ENCODE measurements around the gene RPS6KA2.

The RPS6KA2 gene

DNA sequence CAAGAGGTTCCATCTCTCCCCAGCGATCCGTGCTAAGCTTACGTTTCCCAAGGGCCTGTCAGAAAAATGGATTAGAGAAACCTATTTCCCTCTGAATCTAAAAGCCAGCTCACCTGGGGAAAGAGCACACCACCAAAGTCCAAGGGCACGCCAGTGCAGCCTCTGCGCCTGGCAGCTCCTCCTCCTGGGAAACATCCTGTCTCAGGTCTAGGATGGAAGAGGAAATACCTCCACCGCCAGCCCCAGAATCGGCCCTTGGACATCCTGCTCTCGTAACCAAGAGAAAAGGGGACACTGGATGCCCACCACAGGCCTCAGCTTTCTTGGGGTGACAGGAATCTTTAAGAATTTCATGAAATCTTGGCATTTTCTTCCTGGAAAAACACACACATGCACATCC lies 59.2 kb downstream of the RPS6KA2 start:
- DNase-seq: no peak

DNA sequence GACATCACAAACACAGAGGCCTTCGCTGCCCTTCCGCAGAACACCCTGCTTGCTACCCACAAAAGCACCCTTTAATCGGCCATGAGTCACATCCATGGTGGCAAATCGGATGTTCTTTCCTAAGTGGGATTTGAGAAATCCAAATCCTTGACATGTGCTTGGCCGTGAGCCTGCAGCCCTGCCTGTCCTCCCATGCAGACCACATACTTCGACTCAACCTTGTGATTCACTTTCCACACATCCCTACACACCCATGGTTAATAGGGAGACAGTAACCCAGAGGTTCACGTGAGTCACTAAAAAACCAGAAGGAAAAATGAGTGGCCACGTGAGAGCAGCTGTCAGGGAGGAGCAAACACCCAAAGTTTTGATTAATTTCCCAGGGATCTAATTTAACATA lies 59.9 kb downstream of the RPS6KA2 start:
- DNase-seq: no peak

DNA sequence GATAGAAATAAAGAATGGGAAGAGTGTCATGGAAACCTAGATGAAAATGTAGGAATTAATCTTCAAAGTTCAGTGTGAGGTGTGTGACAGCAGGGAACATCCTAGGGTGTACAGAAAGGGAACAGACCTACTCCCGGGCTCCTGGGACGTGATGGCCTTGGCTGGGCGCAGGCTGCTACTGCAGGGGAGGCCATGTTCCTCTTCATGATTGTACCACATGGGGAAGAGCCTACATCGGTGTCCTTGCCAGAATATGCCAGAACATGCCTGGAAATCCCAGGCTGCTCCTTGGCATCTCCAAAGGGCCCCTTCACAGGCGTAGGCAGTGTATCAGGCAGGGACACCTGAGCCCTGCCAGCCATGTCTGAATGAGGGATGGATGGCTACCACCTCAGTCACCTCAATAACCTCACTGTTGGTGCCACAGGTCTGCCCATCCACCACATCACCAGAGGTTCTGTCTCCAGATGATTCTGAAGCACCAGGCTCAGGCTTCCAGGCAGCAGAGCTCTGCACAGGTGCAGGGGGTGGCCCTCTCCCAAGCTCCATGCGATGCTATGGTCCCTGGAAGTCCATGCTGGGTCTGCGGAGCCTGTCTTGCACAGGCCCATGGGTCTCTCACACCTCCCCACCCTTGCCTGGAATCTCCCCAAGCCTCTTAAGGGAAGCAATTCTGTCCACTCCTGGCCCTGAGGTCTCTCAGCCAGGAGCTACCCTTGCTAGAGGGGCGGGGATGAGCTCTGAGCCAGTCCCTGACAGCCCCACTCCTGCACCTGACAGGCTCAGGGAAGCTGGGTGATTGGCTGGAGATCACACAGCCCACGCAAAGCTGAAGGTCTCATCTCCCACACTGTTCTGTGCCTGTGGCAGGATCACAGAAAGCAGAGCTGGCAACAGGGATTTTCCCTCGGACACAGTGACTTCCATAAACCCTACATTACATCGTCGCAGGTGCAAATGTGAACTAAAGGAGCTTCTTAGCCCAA lies 60.7 kb downstream of the RPS6KA2 start:
- DNase-seq: no peak

DNA sequence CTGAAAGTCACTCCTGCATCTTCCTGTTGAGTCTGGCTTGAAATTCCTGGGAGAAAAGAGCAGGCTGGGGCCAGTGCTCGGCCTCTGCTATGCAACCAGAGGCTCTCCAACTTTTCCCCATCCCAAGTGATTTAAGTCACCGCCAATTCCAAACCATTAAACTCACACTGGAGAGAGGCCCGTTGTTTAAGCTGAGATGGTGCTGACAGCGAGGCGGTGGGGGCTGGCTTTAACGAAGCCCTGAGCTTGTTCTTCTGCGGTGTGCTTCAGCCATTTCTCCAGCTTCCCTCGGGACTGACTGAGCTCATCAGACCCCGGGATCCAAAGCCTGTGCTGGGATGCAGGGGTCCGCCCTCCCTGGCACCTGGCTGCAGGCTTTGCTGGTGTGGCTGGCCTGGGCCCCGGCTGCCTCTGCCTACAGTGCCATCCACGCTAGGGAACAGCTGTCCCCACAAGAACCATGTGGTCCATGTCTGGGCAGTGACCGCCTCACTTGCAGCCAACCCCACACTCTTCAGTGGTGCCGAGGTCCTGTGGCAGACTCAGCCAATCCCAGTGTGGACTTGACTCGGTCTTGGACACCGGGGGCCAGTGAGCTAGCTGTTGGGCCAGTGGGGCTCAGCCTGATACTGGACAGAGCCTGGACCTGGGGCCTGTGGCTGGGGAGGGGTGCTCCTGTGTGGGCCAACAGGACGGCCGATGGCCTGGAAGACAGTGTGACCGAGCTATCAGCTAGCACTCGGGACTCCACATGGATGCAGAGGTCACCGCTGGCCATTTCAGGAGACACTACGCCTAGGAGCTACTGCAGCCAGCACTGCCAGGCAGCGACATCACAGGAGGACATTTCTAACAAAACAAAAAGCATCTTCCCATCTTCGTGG lies 61.7 kb downstream of the RPS6KA2 start:
- DNase-seq: peak; percentile 49

DNA sequence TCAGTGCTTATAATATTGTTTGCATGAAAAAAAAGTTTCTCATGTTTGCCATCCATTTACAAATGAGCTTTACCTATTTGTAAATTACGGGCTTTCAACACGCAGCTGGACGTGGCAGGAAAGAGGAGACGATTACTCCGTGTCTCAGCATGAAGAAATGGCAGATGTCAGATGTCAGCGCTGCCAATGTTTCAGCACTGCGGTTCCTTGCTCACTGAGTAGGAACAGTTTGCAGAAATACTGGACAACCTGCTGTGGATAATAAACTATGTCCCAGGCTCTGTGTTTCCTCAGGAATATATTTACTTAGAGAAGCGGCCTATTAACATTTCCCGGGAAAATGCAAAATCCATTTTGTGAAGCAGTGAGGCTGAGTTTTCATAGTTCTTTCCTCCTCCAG lies 63.2 kb downstream of the RPS6KA2 start:
- DNase-seq: no peak

DNA sequence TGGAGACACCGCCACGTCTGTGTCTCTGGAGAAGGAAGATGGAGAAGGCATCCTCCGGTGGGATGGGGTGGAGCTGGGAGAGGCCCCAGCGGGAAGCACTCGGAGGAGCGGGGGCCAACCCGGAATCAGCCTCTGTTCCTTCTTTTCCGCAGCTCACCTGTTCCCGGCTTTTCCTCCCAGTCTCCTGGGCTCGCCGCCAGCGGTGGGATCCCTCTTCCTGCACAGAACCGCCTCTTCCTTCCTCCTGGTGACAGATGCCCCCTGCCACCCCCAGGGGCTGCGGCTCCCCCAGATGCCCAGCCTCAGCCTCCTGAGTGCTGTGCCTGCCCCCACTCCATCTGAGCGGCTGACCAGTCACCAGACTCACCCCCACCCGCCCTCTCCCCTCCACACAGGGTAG lies 63.9 kb downstream of the RPS6KA2 start:
- DNase-seq: no peak

DNA sequence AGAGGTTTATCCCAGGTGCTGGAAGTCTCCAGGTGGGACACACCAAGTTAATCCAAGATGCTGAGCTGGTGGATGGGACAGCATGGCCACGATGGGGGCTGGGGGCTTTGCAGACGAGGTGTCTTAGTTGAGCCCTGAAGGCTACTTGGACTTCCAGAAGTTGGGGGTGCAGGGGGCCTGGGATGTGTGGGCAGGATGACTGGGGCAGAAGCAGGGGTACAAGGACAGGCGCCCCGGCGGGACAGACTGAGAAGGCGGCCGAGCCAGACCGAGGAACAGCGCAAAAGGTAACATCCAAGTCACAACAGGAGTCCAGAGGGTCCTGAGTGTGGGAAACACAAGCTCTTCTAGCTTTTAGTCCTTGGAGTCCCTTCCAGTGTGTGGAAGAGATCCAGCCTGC lies 64.3 kb downstream of the RPS6KA2 start:
- DNase-seq: no peak

DNA sequence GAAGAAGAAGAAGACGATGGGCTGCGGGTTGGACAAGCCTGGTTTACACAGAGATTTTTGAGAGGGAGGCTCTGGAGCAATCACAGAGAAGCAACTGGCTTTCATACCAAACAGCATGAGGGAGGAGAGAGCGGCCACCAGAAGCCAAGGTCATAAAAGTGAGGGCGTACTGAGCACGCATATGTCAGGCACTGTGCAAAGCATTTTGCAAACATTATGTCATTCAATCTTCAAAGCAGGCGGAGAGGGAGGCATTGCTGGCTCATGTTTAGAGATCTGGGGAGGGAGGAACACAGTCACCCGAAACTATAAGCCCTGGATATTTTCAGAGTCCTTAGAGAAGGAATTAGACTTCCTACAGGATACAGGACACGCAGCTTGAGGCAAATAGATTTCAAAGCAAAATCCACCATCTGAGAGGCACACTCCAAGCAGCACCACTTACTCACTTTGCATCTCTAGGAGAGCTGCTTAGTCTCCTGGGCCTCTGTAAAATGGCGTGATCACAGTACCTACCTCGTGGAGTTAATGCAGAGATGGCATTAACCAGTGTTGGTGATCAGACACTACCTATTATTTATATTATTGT lies 65.2 kb downstream of the RPS6KA2 start:
- no peak for DNase-seq

DNA sequence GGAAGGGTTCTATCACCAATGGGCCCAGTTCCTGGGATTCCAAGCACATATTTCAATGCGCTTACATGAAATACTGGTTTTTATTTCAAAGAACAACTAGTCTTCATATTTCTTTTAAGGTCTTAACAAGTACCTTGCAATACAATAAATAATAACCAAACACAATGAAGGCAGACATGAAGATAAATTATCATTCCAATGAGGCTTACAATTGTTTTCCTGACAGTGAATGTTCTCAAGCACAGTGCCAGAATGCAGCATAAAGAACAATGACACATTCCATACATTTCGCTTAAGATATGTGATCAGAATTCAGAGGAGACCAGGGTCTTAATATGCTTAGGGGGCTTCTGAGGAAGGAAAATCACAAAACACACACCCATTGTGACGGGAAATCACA lies 66.8 kb downstream of the RPS6KA2 start:
- DNase-seq: no peak

DNA sequence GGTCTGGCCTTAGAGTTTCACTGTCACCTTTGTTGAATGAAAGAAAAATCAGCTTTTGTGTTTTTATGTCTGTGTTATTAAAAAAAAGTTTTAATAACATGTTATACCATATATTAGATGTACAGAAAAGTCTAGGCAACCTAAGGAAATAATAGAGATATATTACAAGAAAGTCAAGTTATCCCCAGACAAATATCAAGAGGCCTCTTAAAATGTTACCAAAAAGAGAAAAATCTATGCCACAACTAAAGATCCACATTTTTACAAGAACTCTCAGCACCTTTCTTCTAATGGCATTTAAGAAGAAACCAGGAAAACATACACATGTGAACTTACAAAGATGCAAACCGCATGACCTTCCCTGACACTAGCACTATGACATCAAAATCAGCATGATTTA lies 67.4 kb downstream of the RPS6KA2 start:
- DNase-seq: no peak

DNA sequence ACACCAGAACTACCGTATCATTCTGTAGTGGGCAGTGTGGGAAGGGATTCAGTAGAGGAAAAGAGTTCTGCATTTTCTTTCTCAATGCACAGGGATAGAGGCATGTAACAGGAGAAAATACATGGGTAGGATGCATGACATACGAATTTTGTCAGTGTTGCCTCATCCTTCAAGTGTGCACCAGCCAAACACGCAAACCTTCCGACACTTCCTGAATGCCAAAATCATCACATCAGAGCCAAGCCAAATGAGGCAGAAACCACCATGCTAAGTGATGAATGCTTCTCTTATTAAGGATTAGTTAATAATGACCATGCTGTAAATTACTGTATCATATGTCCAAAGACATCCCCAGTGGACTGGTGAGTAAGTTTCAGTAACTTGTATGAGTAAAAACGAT lies 67.8 kb downstream of the RPS6KA2 start:
- DNase-seq: no peak

DNA sequence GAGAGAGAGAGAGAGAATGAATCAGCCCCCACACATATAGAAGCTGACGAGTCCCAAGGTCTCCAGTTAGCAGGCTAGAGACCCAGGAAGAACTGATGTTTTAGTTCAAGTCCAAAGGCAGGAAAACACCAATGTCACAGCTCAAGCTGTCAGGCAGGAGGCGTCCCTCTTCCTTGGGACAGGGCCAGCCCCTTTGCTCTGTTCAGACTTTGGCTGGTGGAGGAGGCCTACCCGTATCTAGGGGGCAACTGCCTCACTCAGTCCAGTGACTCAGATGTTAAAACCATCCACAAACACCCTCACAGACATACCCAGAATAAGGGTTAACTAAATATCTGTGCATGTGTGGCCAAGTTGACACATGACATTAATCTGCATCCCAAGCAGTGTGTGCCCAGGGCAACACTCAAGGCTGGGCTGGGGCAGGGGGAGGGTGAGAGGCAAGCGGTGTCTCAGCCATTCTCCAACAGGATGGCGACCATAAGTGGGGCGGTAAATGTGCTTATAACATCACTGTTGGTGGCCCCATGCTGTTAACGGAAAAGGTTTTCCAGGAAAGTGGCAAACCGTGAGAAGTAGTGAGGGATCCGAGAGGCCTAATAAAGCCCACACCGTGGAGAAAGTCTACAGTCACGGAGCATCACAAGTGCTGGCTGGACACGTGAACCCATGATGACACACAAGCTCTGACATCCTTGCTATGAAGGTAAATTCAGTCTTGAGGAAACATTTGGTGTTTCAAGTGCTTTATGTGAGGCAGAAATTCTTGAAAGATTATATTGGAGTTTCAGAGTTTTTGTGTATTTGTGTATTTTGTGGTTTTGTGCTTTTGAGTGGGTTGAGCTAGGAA lies 68.7 kb downstream of the RPS6KA2 start:
- DNase-seq: no peak

DNA sequence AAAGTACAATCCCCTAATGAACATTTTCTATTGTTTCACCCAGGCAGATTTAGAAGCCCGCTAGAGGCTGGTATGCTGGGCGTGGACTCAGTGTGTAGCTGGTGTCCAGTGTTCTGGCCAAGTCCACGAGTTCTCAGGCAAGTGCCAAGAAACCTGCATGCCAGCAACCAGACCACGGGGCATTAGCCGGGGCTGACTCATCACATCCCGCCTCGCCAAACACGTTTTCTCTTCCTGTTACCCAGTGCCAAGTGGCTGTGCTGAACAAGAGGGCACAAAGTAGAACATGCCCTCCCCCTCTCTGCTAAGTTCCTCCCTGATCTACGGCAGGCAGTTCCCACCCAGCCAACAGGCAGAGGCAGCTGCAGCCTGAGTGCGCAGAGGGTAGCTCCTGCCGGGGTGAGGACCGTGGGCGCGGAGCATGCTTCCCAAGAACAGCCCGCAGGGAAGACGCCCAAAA lies 70.2 kb downstream of the RPS6KA2 start:
- peak; percentile 90 for DNase-seq

DNA sequence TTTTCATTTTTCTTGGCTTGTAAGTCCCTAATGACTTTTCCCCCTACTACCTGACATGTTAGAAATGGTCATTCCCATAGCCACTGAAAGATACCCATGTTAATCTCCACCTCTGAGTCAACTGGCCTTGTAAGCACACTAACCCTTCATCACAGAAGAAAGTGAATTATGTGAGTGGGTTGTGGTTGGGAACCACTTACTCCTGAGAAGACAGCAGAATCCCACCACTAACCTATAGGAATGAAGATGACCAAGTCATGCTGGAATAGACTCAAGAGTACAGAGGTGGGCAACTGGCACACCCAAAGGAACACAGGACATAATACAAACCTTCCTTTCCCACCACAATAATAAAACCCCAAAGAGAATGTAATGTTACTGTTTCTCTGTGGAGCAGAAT lies 70.7 kb downstream of the RPS6KA2 start:
- no peak for DNase-seq

DNA sequence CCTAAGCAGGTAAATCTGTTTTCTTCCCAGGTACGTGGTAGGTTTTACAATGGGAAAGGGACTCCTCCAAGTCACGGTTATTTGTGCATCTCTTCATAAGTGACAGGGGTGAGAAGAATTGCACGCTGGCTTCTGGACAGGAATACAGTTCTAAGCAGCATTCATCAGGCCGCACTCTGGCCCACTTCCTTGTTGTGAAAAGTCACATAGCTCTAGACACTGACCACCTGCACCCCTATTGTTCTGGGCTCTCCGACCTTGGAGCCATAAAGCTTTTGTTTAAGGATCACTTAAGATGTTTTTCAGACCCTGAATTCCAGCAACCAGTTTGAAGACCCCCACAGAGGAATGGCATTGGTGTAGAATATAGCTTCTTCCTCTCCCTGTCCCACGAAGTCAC lies 72.0 kb downstream of the RPS6KA2 start:
- no peak for DNase-seq

DNA sequence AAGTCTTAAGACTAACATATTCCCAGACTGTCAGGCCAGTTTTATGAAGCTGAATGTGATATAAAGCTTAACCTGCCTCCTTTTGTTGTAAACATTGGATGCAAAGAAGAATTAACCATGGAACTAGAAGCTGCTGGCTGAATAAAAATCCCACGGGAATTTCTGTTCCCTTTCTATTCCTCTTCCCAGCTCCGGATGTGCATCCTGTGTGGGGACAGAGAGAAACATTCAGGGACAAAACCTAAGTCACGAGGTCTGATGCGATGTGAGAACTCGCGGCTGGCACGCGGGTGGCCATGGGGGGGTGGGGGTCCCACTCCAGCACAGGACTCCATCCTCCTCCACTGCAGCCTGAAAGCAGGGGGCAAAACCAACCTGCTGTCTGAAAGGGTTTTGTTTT lies 72.7 kb downstream of the RPS6KA2 start:
- DNase-seq: no peak

DNA sequence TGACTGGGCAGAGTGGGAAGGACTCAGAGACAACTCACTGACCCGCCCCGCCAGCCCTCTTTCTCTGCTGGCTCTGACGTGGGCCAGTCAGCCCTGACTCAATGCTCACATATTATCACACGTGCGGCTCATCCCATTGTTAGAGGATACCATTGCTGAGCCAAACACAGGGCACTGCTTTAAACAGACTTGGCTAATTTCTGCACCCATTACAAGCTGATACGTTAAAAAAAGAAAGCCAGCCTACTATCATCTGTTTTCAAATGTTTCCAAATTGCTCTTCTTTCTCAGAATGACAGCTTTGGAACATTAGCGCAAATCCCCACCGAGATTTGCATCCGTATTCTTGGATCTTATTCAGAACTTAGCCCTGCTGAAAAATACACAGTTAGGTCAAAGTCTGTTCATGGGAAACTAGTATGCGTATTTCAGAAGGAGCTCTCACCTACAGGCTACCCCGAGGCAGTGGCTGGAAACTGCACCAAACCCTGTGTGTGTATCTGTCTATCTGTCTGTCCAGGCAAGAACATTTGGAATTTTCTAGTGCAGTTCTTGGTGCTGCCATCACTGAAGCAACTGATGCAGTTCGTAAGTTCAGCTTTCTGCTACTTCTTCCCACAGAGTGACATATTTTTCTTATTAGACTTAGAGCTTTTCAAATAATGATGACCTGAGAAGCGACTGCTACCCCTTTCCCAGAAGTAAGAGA lies 73.3 kb downstream of the RPS6KA2 start:
- DNase-seq: peak; percentile 45

DNA sequence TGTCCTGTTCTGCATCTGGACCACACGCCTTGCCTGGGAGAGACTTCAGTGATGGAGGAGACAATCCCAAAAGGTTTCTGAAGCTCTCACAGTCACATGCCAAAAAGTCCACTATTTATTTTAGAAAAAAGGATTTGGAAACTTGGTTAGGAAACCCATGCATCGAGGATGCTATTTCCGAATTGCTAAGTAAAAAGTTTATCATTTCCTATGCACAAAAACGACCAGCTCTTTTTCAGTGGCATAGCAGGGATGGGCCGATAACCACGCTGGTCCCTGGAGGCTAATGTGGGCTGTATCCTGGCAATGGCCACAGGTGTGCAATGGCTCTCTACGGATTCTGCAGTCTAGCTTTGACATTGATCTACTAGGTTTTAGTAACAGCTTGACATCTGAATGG lies 74.5 kb downstream of the RPS6KA2 start:
- DNase-seq: no peak

DNA sequence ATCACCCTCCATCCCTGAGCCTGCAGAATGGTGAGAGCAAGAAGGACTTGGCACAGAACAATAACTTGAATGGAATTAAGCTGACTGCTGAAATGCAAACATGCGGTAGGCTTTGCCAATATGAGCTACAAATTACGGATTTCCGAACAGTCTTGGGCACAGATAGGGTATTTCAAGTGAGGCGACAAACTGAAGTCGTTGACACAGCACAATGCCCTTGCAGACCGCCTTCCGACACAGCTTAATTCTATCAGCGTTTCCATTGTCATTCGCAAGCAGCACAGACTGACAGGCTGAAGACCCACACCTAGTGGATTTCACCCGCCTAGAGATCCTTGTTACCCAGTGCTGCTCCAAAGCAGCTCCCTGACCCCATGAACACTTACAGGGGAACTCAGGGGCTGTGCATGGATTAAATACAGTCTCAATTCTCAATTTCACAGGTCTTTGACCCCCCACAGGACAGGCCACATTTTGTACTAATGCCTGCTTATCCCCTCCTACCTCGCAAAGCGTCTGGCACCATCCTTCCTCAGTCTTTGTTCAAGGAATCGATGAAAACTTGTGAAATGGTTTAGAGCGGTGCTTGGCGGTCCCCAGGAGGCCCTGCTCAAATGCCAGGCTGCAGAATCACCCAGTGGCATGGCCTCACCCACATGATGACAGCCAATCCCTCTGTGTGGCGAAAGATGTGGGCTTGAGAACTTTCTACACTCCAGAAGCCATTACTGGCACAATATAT lies 75.1 kb downstream of the RPS6KA2 start:
- no peak for DNase-seq

DNA sequence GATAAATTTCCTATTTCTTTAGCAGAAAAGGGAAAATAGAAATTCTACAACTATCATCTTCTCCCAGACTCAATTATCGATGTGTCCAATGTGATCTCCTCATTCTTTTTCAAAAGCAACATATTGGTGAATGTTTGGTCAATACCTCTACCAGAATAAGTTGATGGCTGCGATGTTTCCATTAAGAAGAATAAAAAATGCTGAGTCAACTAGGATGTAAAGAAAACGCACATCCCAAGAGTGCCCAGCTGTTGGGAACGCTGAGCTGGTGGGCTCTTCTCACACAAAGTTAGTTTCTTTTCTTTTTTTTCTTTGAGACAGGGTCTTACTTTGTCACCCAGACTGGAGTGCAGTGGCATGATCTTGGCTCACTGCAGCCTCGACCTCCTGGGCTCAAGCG lies 80.4 kb downstream of the RPS6KA2 start:
- no peak for DNase-seq
